WERI-Rb-1 (cell line): ENCODE results near the gene IPPK.

Experiments used
- DNase-seq: peaks from one replicate; pipeline ENCODE4 v3.0.0-alpha.2; 2020
- H3K27ac ChIP-seq: fragments of 250-450 bp; sonication (Bioruptor Pico); 2 replicates; pipeline ENCODE4 v1.5.1; 2020; ENCODE audit warnings: mild to moderate bottlenecking, moderate library complexity
- H3K27me3 ChIP-seq: fragments of 250-450 bp; sonication (Bioruptor Pico); 2 replicates; pipeline ENCODE4 v1.5.1; 2021; ENCODE audit warnings: mild to moderate bottlenecking, low read depth, moderate library complexity; ENCODE audit not compliant: insufficient read depth, severe bottlenecking
- H3K36me3 ChIP-seq: fragments of 250-450 bp; sonication (Bioruptor Pico); 2 replicates; pipeline ENCODE4 v1.5.1; 2020; ENCODE audit warnings: mild to moderate bottlenecking, moderate library complexity
- H3K4me3 ChIP-seq: 2 replicates; pipeline ENCODE4 v1.5.1; 2011; ENCODE audit warnings: low read depth, mild to moderate bottlenecking, control low read depth, low read length
- H3K9me3 ChIP-seq: fragments of 250-450 bp; sonication (Bioruptor Pico); 2 replicates; pipeline ENCODE4 v1.5.1; 2021; ENCODE audit warnings: mild to moderate bottlenecking, moderate library complexity; ENCODE audit not compliant: severe bottlenecking
- CTCF ChIP-seq: IDR thresholded peaks from 2 replicates; pipeline ENCODE4 v1.5.1; 2011; ENCODE audit warnings: low read depth, mild to moderate bottlenecking, control low read depth, inconsistent platforms, low read length

The IPPK gene

GRCh38 chr9:92642564-92642963, 27.4 kb downstream of the IPPK start:
- Histone ChIP-seq H3K27me3 (no peaks in the 10 kb centered on the region), H3K9me3 (no peaks in the 10 kb centered on the region), H3K36me3 (peaks cover 57% of the 10 kb centered on the region), H3K27ac (no peak overlapping the region), H3K4me3 (no peak overlapping the region)
- DNase-seq: no peak
- TF ChIP-seq CTCF: no peak

GRCh38 chr9:92642041-92642451, 27.9 kb downstream of the IPPK start:
- no peaks in the 10 kb centered on the region for H3K9me3 ChIP-seq
- TF ChIP-seq CTCF: no peak
- H3K4me3 ChIP-seq: no peak overlapping the region
- no peak overlapping the region for H3K27ac ChIP-seq
- peaks cover 57% of the 10 kb centered on the region for H3K36me3 ChIP-seq
- no peaks in the 10 kb centered on the region for H3K27me3 ChIP-seq
- no peak for DNase-seq

- Histone ChIP-seq H3K4me3 (no peak overlapping the region), H3K27me3 (no peaks in the 10 kb centered on the region), H3K9me3 (no peaks in the 10 kb centered on the region), H3K27ac (no peak overlapping the region), H3K36me3 (peaks cover 54% of the 10 kb centered on the region)
- TF ChIP-seq CTCF: no peak
- DNase-seq: no peak
Measured at GRCh38 chr9:92641092-92641809, 28.7 kb downstream of the IPPK start.

GRCh38 chr9:92640398-92641091, 29.4 kb downstream of the IPPK start:
- H3K27me3 ChIP-seq: no peaks in the 10 kb centered on the region
- H3K27ac ChIP-seq: no peak overlapping the region
- no peak overlapping the region for H3K4me3 ChIP-seq
- peaks cover 51% of the 10 kb centered on the region for H3K36me3 ChIP-seq
- no peaks in the 10 kb centered on the region for H3K9me3 ChIP-seq
- no peak for TF ChIP-seq CTCF
- no peak for DNase-seq

GRCh38 chr9:92639791-92640271, 30.1 kb downstream of the IPPK start:
- H3K27me3 ChIP-seq: no peaks in the 10 kb centered on the region
- H3K27ac ChIP-seq: no peak overlapping the region
- DNase-seq: no peak
- TF ChIP-seq CTCF: no peak
- H3K9me3 ChIP-seq: no peaks in the 10 kb centered on the region
- no peak overlapping the region for H3K4me3 ChIP-seq
- peaks cover 52% of the 10 kb centered on the region for H3K36me3 ChIP-seq
